ENCODE data around the gene FAM174B. TPM values are rescaled to one million over a fixed set of nuclear protein-coding genes. Genes with fewer than 3 reads are reported as not detected.

The FAM174B gene
- total and polyA plus RNA-seq, 2 donors (not counting 1 experiment from before 2014, with no cell fraction given) = 0.03 to 1.9 TPM

- no peak for TF ChIP-seq CTCF (IDR thresholded peaks at IDR 0.05)
- no peak for TF ChIP-seq EZH2 (IDR thresholded peaks at IDR 0.05; ENCODE audit: borderline replicate concordance, insufficient read depth, low read depth, low read length, poor library complexity, severe bottlenecking)
- Histone ChIP-seq H3K4me1 (ENCODE audit: control insufficient read depth in 2 of 2, insufficient read depth in 2 of 2, low read length in 2 of 2) (no peaks in the 10 kb centered on the region), H3K4me3 (ENCODE audit: control extremely low read depth in 1 of 5, extremely low read depth in 1 of 5, insufficient read depth in 1 of 5, low read depth in 2 of 5, low read length in 4 of 5) (no peak overlapping the region), H3K4me2 (replicated peaks; ENCODE audit: low read depth, low read length, poor library complexity, severe bottlenecking) (no peak overlapping the region), H3K27me3 (replicated peaks in 1 of 4; ENCODE audit: control extremely low read depth in 1 of 4, control insufficient read depth in 3 of 4, insufficient read depth in 4 of 4, low read length in 3 of 4) (no peaks in the 10 kb centered on the region), H3K9me3 (ENCODE audit: control extremely low read depth in 1 of 3, control insufficient read depth in 2 of 3, insufficient read depth in 1 of 3, low read length in 2 of 3) (peaks cover 0 to 7% (median 0%) of the 10 kb centered on the region in 3 donors), H4K20me1 (ENCODE audit: control insufficient read depth, insufficient read depth, low read length, poor library complexity, severe bottlenecking) (no peaks in the 10 kb centered on the region), H3K9ac (ENCODE audit: low read length) (no peak overlapping the region), H3K36me3 (replicated peaks in 1 of 2; ENCODE audit: control extremely low read depth in 1 of 2, control insufficient read depth in 1 of 2, extremely low read depth in 1 of 2, insufficient read depth in 2 of 2, low read length in 1 of 2) (no peaks in the 10 kb centered on the region), H3K79me2 (ENCODE audit: control insufficient read depth, insufficient read depth, low read length) (no peaks in the 10 kb centered on the region), H2AFZ (ENCODE audit: insufficient read depth, low read depth, low read length, poor library complexity, severe bottlenecking) (no peak overlapping the region), H3K27ac (ENCODE audit: low read length in 2 of 2) (no peak overlapping the region)
- 79% methylated on average over 7 of the region's 7 CpGs for WGBS (ENCODE audit: insufficient coverage)
- Mint-ChIP-seq H3K27ac (no peak overlapping the region), H3K27me3 (no peaks in the 10 kb centered on the region), H3K9me3 (ENCODE audit: insufficient read depth) (peaks cover 2% of the 10 kb centered on the region), H3K4me1 (no peaks in the 10 kb centered on the region), H3K4me3 (no peak overlapping the region)
- DNase-seq (no peak), ATAC-seq (ENCODE audit: low read depth) (no peak)
- ChIA-PET CTCF (no interaction called here), POLR2A (no interaction called here)
- intact Hi-C loops (cut with micrococcal nuclease) = no loop called here
These were observed 85.2 kb downstream of the FAM174B start for GRCh38 chr15:92570391-92570790.

- no peak overlapping the region for H3K27ac ChIP-seq (ENCODE audit: low read length in 2 of 2)
- intact Hi-C loops (cut with micrococcal nuclease) = no loop called here
- no peaks in the 10 kb centered on the region for H3K4me1 ChIP-seq (ENCODE audit: control insufficient read depth in 2 of 2, insufficient read depth in 2 of 2, low read length in 2 of 2)
- 83% methylated on average over 3 of the region's 3 CpGs for WGBS (ENCODE audit: insufficient coverage)
- TF ChIP-seq CTCF (IDR thresholded peaks at IDR 0.05) (no peak), EZH2 (IDR thresholded peaks at IDR 0.05; ENCODE audit: borderline replicate concordance, insufficient read depth, low read depth, low read length, poor library complexity, severe bottlenecking) (no peak)
- H3K36me3 ChIP-seq (replicated peaks in 1 of 2; ENCODE audit: control extremely low read depth in 1 of 2, control insufficient read depth in 1 of 2, extremely low read depth in 1 of 2, insufficient read depth in 2 of 2, low read length in 1 of 2) = no peaks in the 10 kb centered on the region
- DNase-seq (no peak), ATAC-seq (ENCODE audit: low read depth) (no peak)
- peaks cover 0 to 8% (median 0%) of the 10 kb centered on the region in 3 donors for H3K9me3 ChIP-seq (ENCODE audit: control extremely low read depth in 1 of 3, control insufficient read depth in 2 of 3, insufficient read depth in 1 of 3, low read length in 2 of 3)
- no peak overlapping the region for H3K9ac ChIP-seq (ENCODE audit: low read length)
- H3K27ac Mint-ChIP-seq = no peak overlapping the region
- no peak overlapping the region for H3K4me2 ChIP-seq (replicated peaks; ENCODE audit: low read depth, low read length, poor library complexity, severe bottlenecking)
- H3K27me3 Mint-ChIP-seq = no peaks in the 10 kb centered on the region
- POLR2A ChIA-PET = no interaction called here
- no peaks in the 10 kb centered on the region for H3K27me3 ChIP-seq (replicated peaks in 1 of 4; ENCODE audit: control extremely low read depth in 1 of 4, control insufficient read depth in 3 of 4, insufficient read depth in 4 of 4, low read length in 3 of 4)
- no peak overlapping the region for H3K4me3 Mint-ChIP-seq
- CTCF ChIA-PET = no interaction called here
- H4K20me1 ChIP-seq (ENCODE audit: control insufficient read depth, insufficient read depth, low read length, poor library complexity, severe bottlenecking) = no peaks in the 10 kb centered on the region
- H2AFZ ChIP-seq (ENCODE audit: insufficient read depth, low read depth, low read length, poor library complexity, severe bottlenecking) = no peak overlapping the region
- H3K79me2 ChIP-seq (ENCODE audit: control insufficient read depth, insufficient read depth, low read length) = no peaks in the 10 kb centered on the region
- H3K4me3 ChIP-seq (ENCODE audit: control extremely low read depth in 1 of 5, extremely low read depth in 1 of 5, insufficient read depth in 1 of 5, low read depth in 2 of 5, low read length in 4 of 5) = no peak overlapping the region
- H3K9me3 Mint-ChIP-seq (ENCODE audit: insufficient read depth) = peaks cover 4% of the 10 kb centered on the region
- H3K4me1 Mint-ChIP-seq = no peaks in the 10 kb centered on the region
These were observed 85.8 kb downstream of the FAM174B start for GRCh38 chr15:92569778-92570177.

Other genes with a start within 250 kb of the FAM174B start
- gene CHD2, start 244.5 kb upstream of the FAM174B start, total RNA-seq = 353 and 446 TPM in 2 replicates
- 86.9 and 132 TPM in 2 replicates for gene CHD2, start 244.5 kb upstream of the FAM174B start, polyA plus RNA-seq